HG03108 (cell line): ENCODE measurements around the gene POLK.
"Not testable (repeated sequence)": the region's sequence is repeated elsewhere in the genome, so short reads cannot be mapped to it uniquely, and the experiment has no call there.

Source experiments
- ATAC-seq: cut with Tn5 transposase; IDR thresholded peaks from one replicate; pipeline ENCODE4 v1.9.1; 2021; ENCODE audit warnings: moderate library complexity; ENCODE audit not compliant: unreplicated experiment

Gene POLK

DNA sequence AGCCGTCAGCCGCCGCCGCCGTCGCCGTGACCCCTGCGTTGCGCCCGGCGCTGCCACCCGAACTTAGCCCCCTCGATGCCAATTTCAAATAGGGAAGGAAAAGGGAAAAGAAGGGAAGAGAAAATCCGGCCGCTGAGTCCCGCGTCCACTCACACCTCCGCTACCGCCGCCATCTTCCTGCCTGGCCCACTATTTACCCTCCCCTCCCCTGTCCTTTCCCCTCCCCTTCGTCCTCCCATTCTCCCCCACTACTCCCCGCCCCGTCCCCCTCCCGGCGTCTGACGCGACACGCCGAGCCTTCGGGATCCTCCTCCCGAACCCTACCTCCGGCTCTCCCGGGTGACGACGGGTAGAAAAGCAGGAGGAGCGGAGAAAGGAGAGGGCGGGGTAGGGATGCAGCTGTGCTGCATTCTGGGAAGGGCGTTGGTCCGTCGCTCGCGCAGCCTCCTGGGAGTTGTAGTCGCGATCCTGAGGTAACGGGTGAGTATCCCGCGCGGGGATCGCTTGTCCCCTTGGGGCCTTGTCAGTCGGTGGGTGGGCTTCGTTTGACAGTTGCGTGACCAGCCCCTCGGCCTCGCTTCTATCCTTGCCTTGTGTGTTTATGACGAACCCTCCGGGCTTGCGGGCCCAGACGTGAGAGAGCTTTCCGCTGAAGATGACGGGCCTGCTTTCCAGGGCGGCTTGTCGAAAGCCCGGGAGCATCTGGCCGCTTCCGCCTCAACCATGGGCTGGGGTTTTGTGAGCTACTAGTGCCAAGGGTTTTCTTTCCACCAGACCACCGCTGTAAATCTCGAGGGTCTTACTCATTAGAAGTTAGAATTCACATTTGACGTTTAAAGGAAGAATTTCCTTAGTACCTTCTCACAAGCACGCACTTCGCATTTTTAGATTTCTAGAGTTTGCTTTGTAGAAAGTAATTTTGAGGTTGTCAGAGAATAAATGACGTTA is at the start of gene POLK, which contains the start of gene CERT1:
TSS of gene POLK (plus strand) at position 457 of the 948 bp plus-strand sequence.
TSS of gene CERT1 (minus strand) at position 195 of the 948 bp plus-strand sequence. CDS start 422 bp downstream, outside the sequence.
- ATAC-seq: peak; percentile 77

DNA sequence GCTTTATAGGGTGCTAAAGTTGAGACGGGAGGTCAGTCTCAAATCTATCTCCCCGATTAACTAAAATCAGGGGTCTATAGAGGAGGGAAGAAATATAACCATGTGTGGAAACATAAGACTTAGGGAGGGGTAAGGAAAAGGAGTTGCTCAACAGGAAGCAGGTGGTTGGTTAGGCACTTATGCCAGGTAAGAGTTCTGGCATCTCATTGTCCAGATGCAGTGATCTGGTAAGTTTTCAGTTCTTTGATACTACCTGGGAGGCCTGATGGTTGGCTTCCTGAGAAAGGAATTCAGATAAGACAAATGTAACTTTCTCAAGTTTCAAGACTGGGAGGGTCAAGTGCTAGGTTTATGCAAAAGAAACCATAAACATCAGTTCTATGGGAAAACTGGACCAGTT is 48.0 kb upstream of the POLK start:
- ATAC-seq: no peak

DNA sequence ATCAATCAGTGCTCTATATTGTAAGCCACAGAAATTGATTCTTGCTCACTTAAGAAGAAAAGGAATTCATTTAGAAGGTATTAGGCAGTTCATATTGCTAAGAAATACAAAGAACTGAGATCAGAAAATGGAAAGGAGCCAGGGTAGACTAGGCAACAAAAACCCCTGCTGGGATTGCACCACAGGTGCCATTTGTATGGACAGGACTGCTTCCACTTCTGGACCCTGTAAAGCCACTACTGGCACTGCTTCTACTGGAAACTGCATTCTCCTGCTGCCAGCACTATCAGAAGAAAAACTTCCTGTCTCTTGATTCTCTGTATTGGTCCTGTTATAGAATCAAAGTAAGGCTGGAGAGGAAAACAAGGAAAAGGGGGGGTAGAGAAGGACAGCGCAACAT is 46.2 kb upstream of the POLK start:
- no peak for ATAC-seq

DNA sequence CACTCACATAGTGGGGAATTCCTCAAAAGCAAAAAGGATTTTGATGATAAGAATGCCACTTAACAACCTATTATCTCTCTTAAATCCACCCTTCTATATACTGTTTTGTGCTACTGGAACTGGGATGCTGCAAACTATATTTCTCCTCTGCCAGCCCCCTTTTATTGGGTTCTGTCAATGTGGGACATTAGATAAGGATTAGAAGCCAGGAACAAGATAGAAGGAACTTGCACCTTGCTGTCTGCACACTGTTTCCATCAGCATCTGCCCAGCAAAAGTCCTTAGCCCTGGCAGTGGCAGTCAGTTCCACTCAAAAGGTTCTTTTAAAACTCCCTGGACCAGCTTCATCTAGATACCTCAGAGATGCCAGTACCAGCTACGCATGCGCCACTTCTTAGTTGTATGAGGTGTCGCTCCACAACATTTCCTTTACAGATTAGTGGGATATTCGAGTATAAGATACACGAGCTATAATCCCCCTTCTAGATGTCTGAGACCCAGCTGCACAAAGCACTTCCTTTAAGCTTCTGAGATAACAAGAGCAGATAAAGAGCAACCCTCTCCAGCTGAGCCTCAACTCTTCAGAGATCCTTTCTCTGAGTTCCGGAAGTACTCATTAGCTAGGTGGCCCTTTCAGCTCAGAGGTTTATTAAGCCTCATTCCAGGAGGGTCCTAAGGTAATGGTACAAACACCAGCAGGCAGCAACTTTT is 45.5 kb upstream of the POLK start:
- no peak for ATAC-seq

DNA sequence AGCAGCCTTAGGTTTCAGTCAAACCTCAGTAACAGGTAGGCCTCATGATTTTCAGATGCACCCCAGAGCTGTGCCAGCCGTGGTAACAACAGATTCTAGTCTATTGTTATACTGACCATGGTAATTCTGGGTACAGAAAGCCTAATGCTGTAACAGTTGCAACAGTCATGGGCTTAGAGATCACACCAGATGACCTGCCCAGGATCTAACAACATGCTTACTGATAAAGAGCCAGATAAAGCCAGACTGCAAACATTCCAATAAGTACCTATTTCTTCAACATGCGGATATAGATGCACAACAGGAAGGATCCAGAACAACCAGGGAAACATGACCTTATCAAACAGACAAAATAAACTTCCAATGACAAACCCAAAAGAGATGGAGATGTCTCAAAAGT is 43.1 kb upstream of the POLK start:
- no peak for ATAC-seq

DNA sequence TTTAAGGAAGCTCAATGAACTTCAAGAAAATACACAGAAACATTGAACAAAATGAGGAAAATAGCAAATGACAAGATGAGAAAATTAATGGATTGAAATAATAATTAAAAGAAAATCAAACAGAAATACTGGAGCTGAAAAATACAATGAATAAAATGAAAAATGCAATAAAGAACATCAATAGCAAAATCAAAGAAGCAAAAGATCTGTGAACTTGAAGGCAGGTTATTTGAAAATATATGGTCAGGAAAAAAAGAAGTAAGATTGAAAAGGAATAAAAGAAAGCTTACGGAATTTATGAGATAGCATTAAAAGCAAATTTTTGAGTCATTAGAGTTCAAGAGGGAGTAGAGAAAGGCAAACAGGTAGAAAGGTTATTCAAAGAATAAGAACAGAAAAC is 42.7 kb upstream of the POLK start:
- no peak for ATAC-seq

DNA sequence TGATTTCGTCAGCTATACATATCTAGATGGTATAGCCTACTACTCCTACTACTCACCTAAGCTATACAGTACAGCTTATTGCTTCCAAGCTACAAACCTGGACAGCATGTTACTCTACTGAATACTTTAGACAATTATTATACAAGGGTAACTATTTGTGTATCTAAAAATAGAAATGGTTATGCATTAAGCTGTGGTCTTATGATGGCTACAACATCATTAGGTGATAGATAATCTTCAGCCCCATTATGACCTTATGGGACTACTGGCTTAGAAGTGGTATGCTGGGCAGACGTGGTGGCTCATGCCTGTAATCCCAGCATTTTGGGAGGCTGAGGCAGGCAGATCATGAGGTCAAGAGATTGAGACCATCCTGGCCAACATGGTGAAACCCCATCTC is 40.5 kb upstream of the POLK start:
- ATAC-seq: no peak

DNA sequence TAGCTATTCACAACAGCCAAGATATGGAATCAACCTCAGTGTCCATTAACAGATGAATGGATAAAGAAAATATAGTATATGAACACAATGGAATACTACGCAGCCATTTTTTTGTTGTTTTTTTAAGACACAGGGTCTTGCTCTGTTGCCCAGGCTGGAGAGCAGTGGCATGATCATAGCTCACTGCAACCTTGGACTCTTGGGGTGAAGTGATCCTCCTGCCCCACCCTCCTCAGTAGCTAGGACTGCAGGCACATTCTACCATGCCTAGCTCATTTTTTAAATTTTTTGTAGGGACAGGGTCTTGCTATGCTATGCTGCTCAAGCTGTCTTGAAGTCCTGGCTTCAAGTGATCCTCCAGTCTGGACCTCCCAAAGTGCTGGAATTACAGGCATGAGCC is 38.7 kb upstream of the POLK start:
- no peak for ATAC-seq

DNA sequence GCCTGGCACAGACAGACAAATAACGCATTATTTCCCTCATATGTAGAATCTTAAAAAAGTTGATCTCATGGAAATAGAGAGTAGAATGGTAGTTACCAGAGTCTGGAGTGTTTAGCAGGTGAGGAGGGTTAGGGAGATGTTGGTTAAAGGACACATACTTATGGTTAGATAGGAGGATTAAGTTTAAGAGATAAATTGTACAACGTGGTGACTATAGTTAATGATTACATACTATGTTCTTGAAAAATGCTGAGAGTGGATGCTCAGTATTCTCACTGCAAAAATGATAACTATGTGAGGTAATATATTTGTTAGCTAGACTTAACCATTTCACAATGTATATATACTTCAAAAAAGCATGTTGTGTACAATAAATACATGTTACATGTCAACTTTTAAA is 38.2 kb upstream of the POLK start:
- no peak for ATAC-seq

DNA sequence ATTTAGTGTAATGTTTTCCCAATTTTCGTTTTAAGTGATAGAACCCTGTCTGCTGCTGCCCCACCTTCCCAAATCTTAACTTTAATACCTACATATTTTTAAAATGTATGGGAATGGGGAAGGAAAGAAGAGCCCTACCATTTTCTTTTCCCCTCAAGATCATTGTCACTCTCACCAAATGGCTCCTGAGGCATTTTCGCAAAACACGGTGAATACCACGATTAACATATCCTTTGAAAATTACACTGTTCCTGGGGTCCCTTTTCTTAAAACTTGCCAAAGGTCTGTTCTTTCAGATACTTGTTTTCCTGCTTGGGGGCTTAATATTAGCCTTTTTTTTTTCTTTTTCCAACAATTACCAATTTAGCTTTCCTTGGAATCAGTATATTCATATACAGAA is 36.3 kb upstream of the POLK start:
- no peak for ATAC-seq

DNA sequence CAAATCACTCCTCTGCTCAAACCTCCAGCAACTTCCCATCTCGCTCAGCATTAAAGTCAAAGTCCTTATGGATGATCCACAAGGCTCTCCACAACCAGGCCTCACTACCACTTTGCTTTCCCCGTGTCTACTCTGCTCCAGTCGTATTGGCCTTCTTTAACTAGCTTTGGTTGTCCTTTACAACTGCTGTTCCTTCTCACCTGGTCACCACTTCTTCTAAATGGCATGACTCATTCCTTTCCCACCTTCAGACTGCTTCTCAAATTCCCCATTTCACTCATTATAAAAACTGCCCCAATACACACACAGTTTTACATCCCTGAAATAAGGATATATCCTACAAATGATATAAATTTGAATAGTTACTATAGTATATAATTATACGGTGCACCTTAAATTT is 30.7 kb upstream of the POLK start:
- ATAC-seq: no peak

DNA sequence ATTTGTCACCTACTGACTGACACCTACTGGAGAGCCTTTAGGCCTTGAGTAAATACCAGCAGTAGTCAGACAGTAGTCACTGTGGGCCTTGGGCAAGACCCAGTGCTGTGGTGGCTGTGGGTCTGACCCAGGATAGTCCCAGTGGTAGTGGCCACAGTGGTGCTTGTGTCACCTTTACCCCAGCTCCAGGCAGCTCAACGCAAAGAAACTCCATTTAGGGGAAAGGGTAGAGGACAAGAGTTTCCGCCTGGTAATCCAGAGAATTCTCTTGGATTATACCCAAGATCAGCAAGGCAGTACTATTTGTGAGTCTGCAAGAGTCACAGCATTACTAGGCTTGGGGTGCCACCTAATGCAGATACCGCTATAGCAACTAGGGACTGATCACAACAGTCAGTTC is 29.2 kb upstream of the POLK start:
- no peak for ATAC-seq

DNA sequence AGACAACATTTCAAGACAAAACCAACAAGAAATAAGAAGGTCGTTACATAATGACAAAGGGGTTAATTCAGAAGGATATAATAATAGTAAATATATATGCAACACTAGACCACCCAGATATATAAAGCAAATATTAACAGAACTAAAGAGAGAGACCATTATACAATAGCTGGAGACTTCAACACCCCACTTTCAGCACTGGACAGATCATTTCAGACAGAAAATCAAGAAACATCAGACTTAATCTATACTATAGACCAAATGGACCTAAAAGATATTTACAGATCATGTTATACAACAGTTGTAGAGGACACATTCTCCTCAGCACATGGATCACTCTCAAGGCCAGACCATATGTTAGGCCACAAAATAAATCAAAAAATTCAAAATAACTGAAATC is 27.1 kb upstream of the POLK start:
- ATAC-seq: no peak

DNA sequence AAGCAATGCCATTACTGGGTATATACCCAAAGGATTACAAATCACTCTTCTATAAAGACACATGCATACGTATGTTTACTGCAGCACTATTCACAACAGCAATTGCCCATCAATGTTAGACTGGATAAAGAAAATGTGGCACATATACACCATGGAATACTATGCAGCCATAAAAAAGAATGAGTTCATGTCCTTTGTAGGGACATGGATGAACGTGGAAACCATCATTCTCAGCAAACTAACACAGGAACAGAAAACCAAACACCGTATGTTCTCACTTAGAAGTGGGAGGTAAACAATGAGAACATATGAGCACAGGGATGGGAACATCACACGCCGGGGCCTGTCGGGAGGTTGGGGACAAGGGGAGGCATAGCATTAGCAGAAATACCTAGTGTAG is 21.8 kb upstream of the POLK start:
- not testable (repeated sequence) for ATAC-seq

DNA sequence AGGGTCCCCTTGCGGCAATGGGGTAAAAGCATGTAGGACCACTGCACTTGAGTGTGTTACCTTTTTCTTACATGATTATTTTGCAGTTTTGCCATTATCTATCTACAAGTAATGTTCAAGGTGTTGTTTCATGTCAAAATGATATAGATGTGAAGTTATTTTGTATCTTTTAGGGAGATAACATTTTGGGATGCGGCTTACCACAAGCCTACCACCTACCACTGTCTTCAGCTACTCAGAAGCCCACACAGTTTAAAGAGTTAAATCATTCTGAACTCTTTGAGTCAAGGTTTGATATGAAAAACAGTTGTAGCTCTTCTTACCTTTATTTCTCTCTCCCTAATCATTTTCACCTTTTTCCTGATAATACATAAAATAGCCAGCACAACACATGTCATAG is 20.1 kb upstream of the POLK start:
- ATAC-seq: no peak

DNA sequence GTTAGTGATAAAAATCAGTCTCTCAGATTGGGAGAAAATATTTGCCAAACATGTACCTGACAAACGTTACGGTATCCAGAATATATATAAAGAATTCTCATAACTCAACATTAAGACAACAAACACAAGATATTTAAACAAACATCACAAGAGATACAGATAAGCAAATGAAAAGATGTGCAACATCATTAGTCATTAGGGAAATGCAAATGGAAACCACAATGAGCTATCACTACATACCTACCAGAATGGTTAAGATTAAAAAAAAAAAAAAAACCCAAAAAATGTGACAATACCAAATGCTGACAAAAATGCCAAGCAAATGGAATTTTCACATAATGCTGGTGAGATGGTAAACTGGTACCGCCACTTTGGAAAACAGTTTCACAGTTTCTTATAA is 15.7 kb upstream of the POLK start:
- ATAC-seq: no peak

DNA sequence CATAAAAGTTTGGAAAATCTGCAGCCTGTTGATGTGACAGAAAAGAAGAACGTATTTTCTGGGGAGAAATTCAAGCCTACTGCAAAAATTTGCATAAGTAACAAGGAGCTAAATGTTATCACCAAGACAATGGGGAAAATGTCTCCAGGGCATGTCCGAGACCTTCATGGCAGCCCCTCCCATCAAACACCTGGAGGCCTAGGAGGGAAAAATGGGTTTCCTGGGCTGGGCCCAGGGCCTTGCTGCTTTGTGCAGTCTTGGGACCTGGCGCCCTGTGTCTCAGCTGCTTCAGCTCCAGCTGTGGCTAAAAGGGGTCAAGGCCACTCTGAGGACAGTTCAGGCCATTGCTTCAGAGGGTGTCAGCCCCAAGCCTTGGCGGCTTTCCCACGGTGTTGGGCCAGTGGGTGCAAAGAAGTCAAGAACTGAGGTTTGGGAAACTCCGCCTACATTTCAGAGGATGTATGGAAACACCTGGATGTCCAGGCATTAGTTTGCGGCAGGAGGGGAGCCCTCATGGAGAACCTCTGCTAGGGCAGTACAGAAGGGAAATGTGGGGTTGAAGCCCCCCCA is 13.4 kb upstream of the POLK start:
- ATAC-seq: no peak

DNA sequence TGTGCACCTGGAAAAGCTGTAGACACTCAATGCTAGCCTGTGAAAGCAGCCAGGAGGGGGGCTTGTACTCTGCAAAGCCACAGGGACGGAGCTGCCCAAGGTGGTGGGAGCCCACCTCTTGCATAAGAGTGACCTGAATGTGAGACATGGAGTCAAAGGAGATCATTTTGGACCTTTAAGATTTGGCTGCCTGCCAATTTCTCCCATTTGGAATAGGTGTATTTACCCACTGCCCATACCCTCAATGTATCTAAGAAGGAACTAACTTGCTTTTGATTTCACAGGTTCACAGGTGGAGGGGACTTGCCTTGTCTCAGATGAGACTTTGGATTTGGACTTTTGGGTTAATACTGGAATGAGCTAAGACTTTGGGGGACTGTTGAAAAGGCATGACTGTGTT is 12.8 kb upstream of the POLK start:
- ATAC-seq: not testable (repeated sequence)

DNA sequence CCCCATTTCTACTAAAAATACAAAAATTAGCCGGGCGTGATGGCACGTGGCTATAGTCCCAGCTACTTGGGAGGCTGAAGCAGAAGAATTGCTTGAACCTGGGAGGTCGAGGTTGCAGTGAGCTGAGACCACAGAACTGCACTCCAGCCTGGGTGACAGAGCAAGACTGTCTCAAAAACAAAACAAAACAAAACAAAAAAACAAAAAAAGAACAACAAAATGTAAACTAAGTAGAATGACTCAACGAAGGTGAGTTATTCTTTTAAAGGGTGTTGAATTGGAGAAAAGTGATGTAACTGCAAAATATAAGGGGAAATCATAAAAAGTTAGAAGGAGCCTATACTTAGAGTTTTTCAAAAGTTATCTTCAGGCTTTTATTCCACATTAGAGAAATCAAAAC is 6.6 kb upstream of the POLK start:
- not testable (repeated sequence) for ATAC-seq

DNA sequence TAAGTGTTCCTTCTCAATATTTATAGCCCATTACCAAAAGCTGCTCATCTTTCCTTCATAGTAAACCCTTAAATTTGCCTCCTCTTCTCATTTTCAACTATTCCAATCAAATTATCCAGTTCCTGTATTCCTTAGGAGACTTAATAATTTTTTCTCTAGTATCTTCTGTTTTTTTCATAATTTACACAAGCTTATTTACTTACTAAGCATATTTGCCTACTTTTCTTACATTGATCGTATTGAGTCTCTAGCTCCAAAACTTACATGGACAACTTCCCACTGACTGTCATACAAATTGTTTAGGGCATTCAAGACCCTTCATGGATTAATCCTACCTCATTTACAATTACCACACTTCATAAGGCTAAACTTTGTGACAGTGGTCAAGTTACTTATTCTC is 3.9 kb upstream of the POLK start:
- ATAC-seq: no peak

DNA sequence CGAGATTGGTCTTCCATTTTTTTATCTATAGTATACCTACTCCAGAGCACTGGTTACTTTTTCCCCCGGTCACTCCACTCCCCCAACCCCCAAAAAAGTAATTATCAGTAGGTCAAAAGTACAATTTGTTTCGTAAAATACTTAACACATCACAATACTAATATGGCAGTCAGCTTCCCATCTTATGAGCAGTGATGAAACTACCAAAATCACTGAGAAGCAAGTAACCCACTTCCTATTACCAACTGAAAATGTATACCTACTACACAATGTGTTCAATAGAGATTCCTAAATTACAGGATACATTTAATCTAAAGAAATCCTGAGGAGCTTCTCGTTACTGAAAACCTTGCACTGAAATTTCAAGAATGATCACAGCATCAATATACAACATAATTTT is 2.1 kb upstream of the POLK start:
- ATAC-seq: no peak

DNA sequence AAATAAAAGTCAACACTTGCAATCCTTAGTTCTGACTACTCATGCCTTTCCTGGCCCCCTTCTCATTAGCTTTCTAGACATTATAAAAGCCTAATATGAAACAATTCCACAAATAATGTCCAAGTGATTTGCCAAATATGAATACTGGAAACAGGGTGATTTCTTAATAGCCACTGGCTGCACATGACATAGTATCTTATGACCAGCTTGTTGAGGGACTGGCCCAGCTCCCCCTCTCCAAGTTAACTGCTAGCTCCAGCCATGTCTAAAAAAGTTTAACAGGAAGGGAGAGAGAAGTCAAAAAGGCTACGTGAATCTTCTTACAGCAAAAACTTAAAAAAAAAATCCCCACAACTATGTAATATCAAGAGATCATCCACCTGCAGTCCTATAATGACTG is 1.7 kb upstream of the POLK start:
- ATAC-seq: no peak
